ENCODE measurements around the gene GRHL1.

DNA sequence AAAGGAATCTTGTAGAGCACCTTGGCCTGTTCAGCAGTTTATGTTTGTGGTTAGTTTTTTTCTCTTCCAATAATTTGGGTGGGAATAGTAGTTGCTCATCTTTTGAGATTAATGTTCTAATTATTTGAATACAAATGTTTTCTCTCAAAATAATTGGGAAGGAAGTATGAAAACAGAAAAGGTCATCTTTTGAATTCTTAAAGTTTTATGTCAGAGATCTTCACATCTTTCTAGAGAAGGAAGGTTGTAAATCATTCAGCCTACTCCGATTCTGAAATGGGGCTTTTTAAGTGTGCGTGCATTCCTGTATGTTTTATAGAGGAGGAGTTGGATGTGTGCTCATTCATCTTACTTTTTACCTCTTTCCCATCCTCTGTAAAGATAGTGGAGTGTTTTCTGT, 29.0 kb downstream of the GRHL1 start:
- TF ChIP-seq, protein P1, sequence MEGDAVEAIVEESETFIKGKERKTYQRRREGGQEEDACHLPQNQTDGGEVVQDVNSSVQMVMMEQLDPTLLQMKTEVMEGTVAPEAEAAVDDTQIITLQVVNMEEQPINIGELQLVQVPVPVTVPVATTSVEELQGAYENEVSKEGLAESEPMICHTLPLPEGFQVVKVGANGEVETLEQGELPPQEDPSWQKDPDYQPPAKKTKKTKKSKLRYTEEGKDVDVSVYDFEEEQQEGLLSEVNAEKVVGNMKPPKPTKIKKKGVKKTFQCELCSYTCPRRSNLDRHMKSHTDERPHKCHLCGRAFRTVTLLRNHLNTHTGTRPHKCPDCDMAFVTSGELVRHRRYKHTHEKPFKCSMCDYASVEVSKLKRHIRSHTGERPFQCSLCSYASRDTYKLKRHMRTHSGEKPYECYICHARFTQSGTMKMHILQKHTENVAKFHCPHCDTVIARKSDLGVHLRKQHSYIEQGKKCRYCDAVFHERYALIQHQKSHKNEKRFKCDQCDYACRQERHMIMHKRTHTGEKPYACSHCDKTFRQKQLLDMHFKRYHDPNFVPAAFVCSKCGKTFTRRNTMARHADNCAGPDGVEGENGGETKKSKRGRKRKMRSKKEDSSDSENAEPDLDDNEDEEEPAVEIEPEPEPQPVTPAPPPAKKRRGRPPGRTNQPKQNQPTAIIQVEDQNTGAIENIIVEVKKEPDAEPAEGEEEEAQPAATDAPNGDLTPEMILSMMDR (IDR thresholded peaks at IDR 0.05; ENCODE audit: low read length) = no peak
- no peak for TF ChIP-seq EZH2phosphoT487 (IDR thresholded peaks at IDR 0.05; ENCODE audit: low read length)
